ENCODE measurements around the gene DRC1. TPM values are rescaled to one million over a fixed set of nuclear protein-coding genes. Genes with fewer than 3 reads are reported as not detected.

DRC1 gene
- total RNA-seq, 2 experiments from 2014 or later: not detected

DNA sequence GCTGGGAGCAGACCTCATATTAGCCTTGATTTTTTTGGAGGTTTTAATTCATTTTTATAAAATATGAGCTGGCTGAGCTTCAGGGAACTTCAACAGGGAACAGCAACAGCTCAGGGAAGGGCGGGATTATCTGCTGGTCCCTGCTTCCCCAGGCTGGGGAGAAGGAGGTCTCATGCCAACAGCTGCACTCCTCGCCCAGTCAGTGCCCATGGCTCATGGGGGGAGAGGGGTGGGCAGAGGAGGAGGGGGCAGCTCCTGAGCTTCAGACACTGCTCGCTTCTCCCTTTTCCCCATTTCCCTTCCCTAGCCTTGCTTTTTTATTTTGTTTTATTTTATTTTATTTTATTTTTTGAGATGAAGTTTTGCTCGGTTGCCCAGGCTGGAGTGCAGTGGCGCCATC lies 76.6 kb downstream of the DRC1 start:
- Histone ChIP-seq H2AFZ (ENCODE audit: low read length) (no peak overlapping the region), H3K79me2 (ENCODE audit: insufficient read depth, low read depth, low read length) (no peaks in the 10 kb centered on the region), H3K4me1 (ENCODE audit: insufficient read depth, low read length, poor library complexity, severe bottlenecking) (no peaks in the 10 kb centered on the region), H3K9me3 (ENCODE audit: low read length) (no peaks in the 10 kb centered on the region), H4K20me1 (ENCODE audit: insufficient read depth, low read length) (no peaks in the 10 kb centered on the region), H3K9me2 (ENCODE audit: insufficient read depth, low read length) (no peaks in the 10 kb centered on the region), H3K27ac (ENCODE audit: low read depth, low read length, poor library complexity, severe bottlenecking) (no peak overlapping the region), H3K4me2 (ENCODE audit: low read length) (no peak overlapping the region), H3K36me3 (ENCODE audit: insufficient read depth, low read length) (no peaks in the 10 kb centered on the region), H3K4me3 (ENCODE audit: low read depth, low read length, poor library complexity, severe bottlenecking) (no peak overlapping the region)
- intact Hi-C loops (cut with micrococcal nuclease; ENCODE audit: unreplicated experiment): no loop called here
- POLR2A ChIA-PET: no interaction called here
- no peak for DNase-seq (ENCODE audit: low spot score)
- CTCF ChIA-PET (ENCODE audit: unreplicated experiment): interaction anchor here (0.6 kb wide), 1 partner anchor 64 kb away, joined by 3 read pairs; no protein-coding TSS in a partner anchor
- no TSS peak for BruUV-seq (replicated peaks)
- TF ChIP-seq CTCF (conservative IDR thresholded peaks at IDR 0.05; ENCODE audit: low read length): no peak

GRCh38 chr2:26479131-26479788 lies 77.5 kb downstream of the DRC1 start:
- BruUV-seq (replicated peaks): no TSS peak
- no peaks in the 10 kb centered on the region for H3K9me2 ChIP-seq (ENCODE audit: insufficient read depth, low read length)
- H3K4me1 ChIP-seq (ENCODE audit: insufficient read depth, low read length, poor library complexity, severe bottlenecking): no peaks in the 10 kb centered on the region
- no peaks in the 10 kb centered on the region for H3K9me3 ChIP-seq (ENCODE audit: low read length)
- DNase-seq (ENCODE audit: low spot score): no peak
- H3K36me3 ChIP-seq (ENCODE audit: insufficient read depth, low read length): no peaks in the 10 kb centered on the region
- H4K20me1 ChIP-seq (ENCODE audit: insufficient read depth, low read length): no peaks in the 10 kb centered on the region
- H2AFZ ChIP-seq (ENCODE audit: low read length): no peak overlapping the region
- TF ChIP-seq EZH2phosphoT487 (IDR thresholded peaks at IDR 0.05; ENCODE audit: borderline replicate concordance, low read depth, low read length): no peak
- no peak for TF ChIP-seq CTCF (conservative IDR thresholded peaks at IDR 0.05; ENCODE audit: low read length)
- H3K27ac ChIP-seq (ENCODE audit: low read depth, low read length, poor library complexity, severe bottlenecking): no peak overlapping the region
- intact Hi-C loops (cut with micrococcal nuclease; ENCODE audit: unreplicated experiment): no loop called here
- ChIA-PET POLR2A (no interaction called here), CTCF (ENCODE audit: unreplicated experiment) (no interaction called here)
- no peaks in the 10 kb centered on the region for H3K79me2 ChIP-seq (ENCODE audit: insufficient read depth, low read depth, low read length)
- no peak overlapping the region for H3K4me2 ChIP-seq (ENCODE audit: low read length)
- no peak overlapping the region for H3K4me3 ChIP-seq (ENCODE audit: low read depth, low read length, poor library complexity, severe bottlenecking)

- no peaks in the 10 kb centered on the region for H3K4me1 ChIP-seq (ENCODE audit: insufficient read depth, low read length, poor library complexity, severe bottlenecking)
- ChIA-PET POLR2A (no interaction called here), CTCF (ENCODE audit: unreplicated experiment) (no interaction called here)
- no peak overlapping the region for H3K4me2 ChIP-seq (ENCODE audit: low read length)
- H3K4me3 ChIP-seq (ENCODE audit: low read depth, low read length, poor library complexity, severe bottlenecking): no peak overlapping the region
- TF ChIP-seq EZH2phosphoT487 (IDR thresholded peaks at IDR 0.05; ENCODE audit: borderline replicate concordance, low read depth, low read length): no peak
- TF ChIP-seq CTCF (conservative IDR thresholded peaks at IDR 0.05; ENCODE audit: low read length): no peak
- no peak overlapping the region for H3K27ac ChIP-seq (ENCODE audit: low read depth, low read length, poor library complexity, severe bottlenecking)
- no peaks in the 10 kb centered on the region for H4K20me1 ChIP-seq (ENCODE audit: insufficient read depth, low read length)
- no peak for DNase-seq (ENCODE audit: low spot score)
- intact Hi-C loops (cut with micrococcal nuclease; ENCODE audit: unreplicated experiment): no loop called here
- H2AFZ ChIP-seq (ENCODE audit: low read length): no peak overlapping the region
- no peaks in the 10 kb centered on the region for H3K36me3 ChIP-seq (ENCODE audit: insufficient read depth, low read length)
- no peaks in the 10 kb centered on the region for H3K9me3 ChIP-seq (ENCODE audit: low read length)
- no TSS peak for BruUV-seq (replicated peaks)
- no peaks in the 10 kb centered on the region for H3K9me2 ChIP-seq (ENCODE audit: insufficient read depth, low read length)
- no peaks in the 10 kb centered on the region for H3K79me2 ChIP-seq (ENCODE audit: insufficient read depth, low read depth, low read length)
Observed at GRCh38 chr2:26479789-26480565, 78.3 kb downstream of the DRC1 start.
